Subcutaneous adipose tissue (tissue), 4 donors: ENCODE data around the gene DMGDH. TPM values are rescaled to one million over a fixed set of nuclear protein-coding genes. Genes with fewer than 3 reads are reported as not detected.

Source experiments
- total RNA-seq, 4 donors: library from RNA; depleted of rRNA; stranded (reverse); fragments of >200 nt; gene quantifications; one replicate each; pipeline ENCODE4 v1.1.0, GENCODE V29; 2016
- TF ChIP-seq, protein P1 (sequence below): fragments of 450-650 bp; IDR thresholded peaks from one replicate; pipeline ENCODE4 v1.5.1; 2016; ENCODE audit warnings: low read depth, mild to moderate bottlenecking, control low read depth, antibody characterized with exemption, moderate library complexity

DMGDH gene
- total RNA-seq, 4 donors from 2014 or later: 5.9 to 12.6 (median 9.9) TPM

DNA sequence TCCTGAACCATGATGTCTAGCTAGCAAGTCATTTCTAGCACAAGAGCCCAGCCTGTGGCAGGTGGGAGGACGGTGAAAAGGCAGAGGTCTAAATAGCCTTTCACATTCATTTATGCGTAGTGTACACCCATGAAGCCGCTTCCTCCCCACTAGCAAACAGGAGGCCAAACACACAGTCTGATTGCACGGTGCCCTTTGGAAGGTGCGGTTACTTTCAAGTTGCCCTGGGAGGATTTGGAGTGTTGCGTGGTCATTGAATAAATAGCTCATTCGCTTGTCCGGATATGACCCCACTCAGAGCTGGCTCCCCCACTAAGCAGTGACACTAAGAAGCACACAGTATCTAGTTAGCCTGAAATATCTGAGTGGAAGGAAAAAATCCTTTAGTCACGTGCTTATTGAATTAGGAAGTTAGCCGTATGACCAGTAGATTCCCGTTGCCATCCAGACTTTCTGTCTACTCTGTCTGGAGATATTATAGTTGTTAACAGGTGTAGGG lies 83.7 kb downstream of the DMGDH start:
- TF ChIP-seq, protein P1, sequence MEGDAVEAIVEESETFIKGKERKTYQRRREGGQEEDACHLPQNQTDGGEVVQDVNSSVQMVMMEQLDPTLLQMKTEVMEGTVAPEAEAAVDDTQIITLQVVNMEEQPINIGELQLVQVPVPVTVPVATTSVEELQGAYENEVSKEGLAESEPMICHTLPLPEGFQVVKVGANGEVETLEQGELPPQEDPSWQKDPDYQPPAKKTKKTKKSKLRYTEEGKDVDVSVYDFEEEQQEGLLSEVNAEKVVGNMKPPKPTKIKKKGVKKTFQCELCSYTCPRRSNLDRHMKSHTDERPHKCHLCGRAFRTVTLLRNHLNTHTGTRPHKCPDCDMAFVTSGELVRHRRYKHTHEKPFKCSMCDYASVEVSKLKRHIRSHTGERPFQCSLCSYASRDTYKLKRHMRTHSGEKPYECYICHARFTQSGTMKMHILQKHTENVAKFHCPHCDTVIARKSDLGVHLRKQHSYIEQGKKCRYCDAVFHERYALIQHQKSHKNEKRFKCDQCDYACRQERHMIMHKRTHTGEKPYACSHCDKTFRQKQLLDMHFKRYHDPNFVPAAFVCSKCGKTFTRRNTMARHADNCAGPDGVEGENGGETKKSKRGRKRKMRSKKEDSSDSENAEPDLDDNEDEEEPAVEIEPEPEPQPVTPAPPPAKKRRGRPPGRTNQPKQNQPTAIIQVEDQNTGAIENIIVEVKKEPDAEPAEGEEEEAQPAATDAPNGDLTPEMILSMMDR: no peak

DNA sequence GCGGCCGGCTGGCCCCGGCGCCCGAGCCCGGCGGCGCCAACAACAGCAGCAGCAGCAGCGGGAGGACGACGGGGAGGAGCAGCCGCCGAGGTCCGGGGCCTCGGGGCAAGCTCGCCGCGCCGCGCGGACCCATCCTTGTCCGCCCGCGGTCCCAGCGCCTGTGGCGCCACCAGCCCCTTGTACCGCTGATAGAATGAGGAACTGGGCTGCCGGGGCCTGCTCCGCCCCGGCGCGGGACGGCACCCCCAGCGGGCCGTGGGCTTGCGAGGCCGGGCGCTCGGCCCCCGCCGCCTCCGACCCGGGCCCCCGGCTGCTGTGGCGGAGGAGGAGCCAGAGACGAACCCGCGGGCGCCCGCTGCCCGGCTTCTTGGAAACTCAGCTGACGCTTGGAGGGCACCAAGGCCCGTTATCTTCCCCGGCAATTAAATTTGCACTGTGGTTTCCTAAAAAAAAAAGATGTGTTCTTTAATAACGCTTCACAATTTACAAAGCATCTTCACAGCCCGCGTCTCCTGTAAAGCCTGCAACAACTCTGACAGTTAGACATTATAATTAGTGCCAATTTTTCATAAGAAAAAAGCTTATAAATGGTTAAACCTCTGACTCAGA lies 84.3 kb downstream of the DMGDH start, which contains the start of gene ARSB:
TSS of gene ARSB (minus strand) at position 195 of the 609 bp plus-strand sequence. CDS start at position 133, 62 bp downstream.
- TF ChIP-seq, protein P1: no peak

GRCh38 chr5:78984439-78985115 lies 84.9 kb downstream of the DMGDH start:
- TF ChIP-seq, protein P1: no peak

- TF ChIP-seq, protein P1: no peak
These were observed 85.7 kb downstream of the DMGDH start for GRCh38 chr5:78983601-78984438.

- TF ChIP-seq, protein P1: no peak
These were observed 89.6 kb downstream of the DMGDH start for GRCh38 chr5:78979909-78980308.

DNA sequence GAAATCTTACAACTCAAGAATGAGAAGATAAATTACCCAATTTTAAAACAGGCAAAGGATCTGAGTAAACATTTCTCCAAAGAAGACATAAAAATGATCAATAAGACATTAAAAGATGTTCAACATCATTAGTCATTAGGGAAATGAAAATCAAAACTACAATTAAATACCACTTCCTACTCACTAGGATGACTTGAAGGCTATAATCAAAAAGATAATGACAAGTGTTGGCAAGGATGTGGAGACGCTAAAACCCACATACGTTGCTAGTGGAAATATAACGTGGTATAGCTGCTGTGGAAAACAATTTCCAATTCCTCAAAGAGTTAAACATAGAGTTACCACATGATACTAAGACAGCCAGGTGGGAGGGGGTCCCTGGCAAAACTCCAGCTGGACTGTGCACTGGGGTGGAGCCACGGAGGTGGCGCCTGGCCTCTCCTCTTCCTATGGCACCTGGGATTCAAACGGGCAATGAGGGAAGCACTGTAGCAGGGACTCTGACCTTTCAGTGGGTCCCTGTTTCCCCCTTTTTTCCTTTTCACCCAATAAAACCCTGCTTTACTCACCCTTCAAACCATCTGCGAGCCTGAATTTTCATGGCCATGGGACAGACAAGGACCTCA lies 90.2 kb downstream of the DMGDH start:
- TF ChIP-seq, protein P1: no peak

DNA sequence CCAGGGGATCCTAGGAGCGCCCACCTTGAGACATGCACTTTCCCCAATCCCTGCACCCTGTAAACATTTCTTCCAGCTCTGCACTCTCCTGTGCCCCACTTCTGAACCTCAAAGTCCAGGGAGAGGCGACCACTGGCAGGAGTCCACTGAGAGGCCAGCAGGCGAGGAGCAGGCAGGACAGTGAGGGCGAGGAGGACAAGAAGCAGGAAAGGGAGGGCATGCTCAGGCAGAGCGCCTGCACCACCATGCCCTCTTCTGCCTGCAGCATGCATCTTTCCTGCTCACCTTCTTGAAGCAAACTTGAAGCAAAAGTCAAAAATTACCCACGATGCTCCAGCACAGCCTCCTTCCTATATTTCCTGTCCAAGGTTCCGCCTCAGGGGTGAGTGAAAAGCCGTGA lies 94.4 kb downstream of the DMGDH start:
- TF ChIP-seq, protein P1: no peak
